ENCODE results near the gene NUMB. TPM values are rescaled to one million over a fixed set of nuclear protein-coding genes. Genes with fewer than 3 reads are reported as not detected.

NUMB gene
- total RNA-seq, 1 donor from 2014 or later = 60.7 TPM

GRCh38 chr14:73241481-73242165 is 216.7 kb downstream of the NUMB start:
- Mint-ChIP-seq H3K27ac (ENCODE audit: unreplicated experiment) (no peak overlapping the region), H3K4me1 (ENCODE audit: low read depth) (peaks cover 51% of the 10 kb centered on the region)
- no peak for DNase-seq (ENCODE audit: low spot score)

DNA sequence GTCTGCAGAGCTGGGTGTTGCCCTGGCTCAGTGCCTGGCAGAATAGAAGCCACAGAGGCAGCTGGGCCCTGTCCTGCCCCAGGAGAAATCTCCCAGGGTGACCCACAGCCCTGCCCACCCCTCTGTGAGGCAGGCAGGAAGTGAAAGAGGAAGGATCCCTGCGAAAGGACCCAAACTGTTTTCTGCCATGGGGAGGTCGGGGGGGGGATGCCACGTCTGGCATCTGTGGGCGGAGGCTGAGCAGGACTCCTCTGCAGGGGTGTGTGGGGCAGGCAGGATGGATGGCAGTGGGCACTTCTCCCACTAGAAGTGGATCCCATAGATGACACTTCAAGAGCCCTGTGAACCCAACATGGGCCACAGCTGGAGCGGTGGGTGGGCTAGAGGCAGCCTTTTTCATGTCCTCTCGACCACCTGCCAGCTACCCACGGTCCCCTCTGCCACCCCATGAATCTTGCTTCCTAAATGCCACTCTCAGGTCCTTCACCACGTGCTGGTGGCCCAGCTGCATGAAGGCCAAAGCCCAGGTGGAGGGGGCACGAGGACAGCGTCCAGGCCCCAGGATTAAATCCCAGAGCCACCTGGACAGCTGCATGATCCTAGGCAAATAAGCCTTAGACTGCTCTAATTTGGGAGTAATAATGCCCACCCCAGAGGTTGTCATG is 217.4 kb downstream of the NUMB start:
- H3K4me3 Mint-ChIP-seq (ENCODE audit: unreplicated experiment) = no peak overlapping the region
- no peaks in the 10 kb centered on the region for H3K27me3 Mint-ChIP-seq (ENCODE audit: low read depth)
- TF ChIP-seq, protein P1, sequence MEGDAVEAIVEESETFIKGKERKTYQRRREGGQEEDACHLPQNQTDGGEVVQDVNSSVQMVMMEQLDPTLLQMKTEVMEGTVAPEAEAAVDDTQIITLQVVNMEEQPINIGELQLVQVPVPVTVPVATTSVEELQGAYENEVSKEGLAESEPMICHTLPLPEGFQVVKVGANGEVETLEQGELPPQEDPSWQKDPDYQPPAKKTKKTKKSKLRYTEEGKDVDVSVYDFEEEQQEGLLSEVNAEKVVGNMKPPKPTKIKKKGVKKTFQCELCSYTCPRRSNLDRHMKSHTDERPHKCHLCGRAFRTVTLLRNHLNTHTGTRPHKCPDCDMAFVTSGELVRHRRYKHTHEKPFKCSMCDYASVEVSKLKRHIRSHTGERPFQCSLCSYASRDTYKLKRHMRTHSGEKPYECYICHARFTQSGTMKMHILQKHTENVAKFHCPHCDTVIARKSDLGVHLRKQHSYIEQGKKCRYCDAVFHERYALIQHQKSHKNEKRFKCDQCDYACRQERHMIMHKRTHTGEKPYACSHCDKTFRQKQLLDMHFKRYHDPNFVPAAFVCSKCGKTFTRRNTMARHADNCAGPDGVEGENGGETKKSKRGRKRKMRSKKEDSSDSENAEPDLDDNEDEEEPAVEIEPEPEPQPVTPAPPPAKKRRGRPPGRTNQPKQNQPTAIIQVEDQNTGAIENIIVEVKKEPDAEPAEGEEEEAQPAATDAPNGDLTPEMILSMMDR (IDR thresholded peaks at IDR 0.05) = no peak
- H3K36me3 Mint-ChIP-seq (ENCODE audit: low read depth) = peaks cover 2% of the 10 kb centered on the region
- peaks cover 53% of the 10 kb centered on the region for H3K4me1 Mint-ChIP-seq (ENCODE audit: low read depth)
- DNase-seq (ENCODE audit: low spot score) = no peak
- H3K9me3 Mint-ChIP-seq (ENCODE audit: low read depth) = no peaks in the 10 kb centered on the region
- H3K27ac Mint-ChIP-seq (ENCODE audit: unreplicated experiment) = no peak overlapping the region

More at GRCh38 chr14:73241481-73242165, 216.7 kb downstream of the NUMB start:
- H3K36me3 Mint-ChIP-seq (ENCODE audit: low read depth) = peaks cover 2% of the 10 kb centered on the region
- no peaks in the 10 kb centered on the region for H3K27me3 Mint-ChIP-seq (ENCODE audit: low read depth)
- no peaks in the 10 kb centered on the region for H3K9me3 Mint-ChIP-seq (ENCODE audit: low read depth)
- TF ChIP-seq, protein P1 (IDR thresholded peaks at IDR 0.05) = no peak
- H3K4me3 Mint-ChIP-seq (ENCODE audit: unreplicated experiment) = no peak overlapping the region

- Mint-ChIP-seq H3K36me3 (ENCODE audit: low read depth) (no peaks in the 10 kb centered on the region), H3K27me3 (ENCODE audit: low read depth) (no peaks in the 10 kb centered on the region), H3K4me3 (ENCODE audit: unreplicated experiment) (peak overlapping the region; percentile 75), H3K4me1 (ENCODE audit: low read depth) (peaks cover 65% of the 10 kb centered on the region), H3K27ac (ENCODE audit: unreplicated experiment) (peak overlapping the region; percentile 75), H3K9me3 (ENCODE audit: low read depth) (no peaks in the 10 kb centered on the region)
- TF ChIP-seq, protein P1 (IDR thresholded peaks at IDR 0.05) = peak; percentile 23
- DNase-seq (ENCODE audit: low spot score) = no peak
Observed at GRCh38 chr14:73239393-73240241, 218.7 kb downstream of the NUMB start.

GRCh38 chr14:73238941-73239340 is 219.4 kb downstream of the NUMB start:
- peak overlapping the region; percentile 75 for H3K4me3 Mint-ChIP-seq (ENCODE audit: unreplicated experiment)
- peaks cover 65% of the 10 kb centered on the region for H3K4me1 Mint-ChIP-seq (ENCODE audit: low read depth)
- H3K27ac Mint-ChIP-seq (ENCODE audit: unreplicated experiment) = peak overlapping the region; percentile 75
- no peak for DNase-seq (ENCODE audit: low spot score)
- H3K9me3 Mint-ChIP-seq (ENCODE audit: low read depth) = no peaks in the 10 kb centered on the region
- no peaks in the 10 kb centered on the region for H3K27me3 Mint-ChIP-seq (ENCODE audit: low read depth)
- no peaks in the 10 kb centered on the region for H3K36me3 Mint-ChIP-seq (ENCODE audit: low read depth)
- TF ChIP-seq, protein P1 (IDR thresholded peaks at IDR 0.05) = no peak

DNA sequence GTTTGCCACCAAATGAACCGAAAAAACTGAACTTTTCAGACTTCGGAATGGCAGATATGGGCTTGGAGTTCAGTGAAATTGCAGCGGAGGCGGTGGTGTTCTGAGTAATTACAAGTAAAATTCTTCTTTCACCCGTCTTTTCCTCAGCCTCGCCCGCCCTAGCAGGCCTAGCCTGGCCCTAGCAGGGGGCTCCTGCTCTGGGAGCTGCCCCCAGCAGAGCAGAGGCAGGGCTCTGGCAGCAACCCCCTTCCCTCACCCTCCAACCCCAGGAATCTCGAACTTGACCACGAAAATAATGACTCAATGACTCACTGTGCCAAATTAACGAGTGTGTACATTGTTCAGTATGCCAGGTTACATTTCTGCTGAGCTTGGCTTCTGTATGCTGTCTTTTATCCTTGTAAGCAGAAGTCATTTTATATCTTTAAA is 219.9 kb downstream of the NUMB start:
- Mint-ChIP-seq H3K27me3 (ENCODE audit: low read depth) (peaks cover 2% of the 10 kb centered on the region), H3K4me3 (ENCODE audit: unreplicated experiment) (peak overlapping the region; percentile 75), H3K36me3 (ENCODE audit: low read depth) (no peaks in the 10 kb centered on the region), H3K4me1 (ENCODE audit: low read depth) (peaks cover 65% of the 10 kb centered on the region), H3K27ac (ENCODE audit: unreplicated experiment) (peak overlapping the region; percentile 81), H3K9me3 (ENCODE audit: low read depth) (no peaks in the 10 kb centered on the region)
- TF ChIP-seq, protein P1 (IDR thresholded peaks at IDR 0.05) = no peak
- no peak for DNase-seq (ENCODE audit: low spot score)

Measured in chondrocyte (in vitro differentiated cells).